Frontal cortex (tissue), 4 donors: Measurements from ENCODE around the gene EFHC2. TPM values are rescaled to one million over a fixed set of nuclear protein-coding genes. Genes with fewer than 3 reads are reported as not detected.
"Not testable (repeated sequence)": the region's sequence is repeated elsewhere in the genome, so short reads cannot be mapped to it uniquely, and the experiment has no call there.

Source experiments
- DNase-seq, 2 donors: peaks; one replicate each; pipeline ENCODE4 v3.0.0; 2012; ENCODE audit warnings: low spot score in 2 of 2
- FAIRE-seq: peaks from 2 replicates; lab custom pipeline; 2012; peaks lifted over from hg19 to GRCh38; lab: Jason Lieb, UNC
- total RNA-seq: library from RNA; depleted of rRNA; stranded (reverse); fragments of >200 nt; gene quantifications from one replicate; pipeline ENCODE4 v1.2.3, GENCODE V29; 2014
- donor health status: control.
- donor health status: control.
- donor health status: control.

Gene EFHC2
- total RNA-seq, 1 donor from 2014 or later = 2.0 TPM

DNA sequence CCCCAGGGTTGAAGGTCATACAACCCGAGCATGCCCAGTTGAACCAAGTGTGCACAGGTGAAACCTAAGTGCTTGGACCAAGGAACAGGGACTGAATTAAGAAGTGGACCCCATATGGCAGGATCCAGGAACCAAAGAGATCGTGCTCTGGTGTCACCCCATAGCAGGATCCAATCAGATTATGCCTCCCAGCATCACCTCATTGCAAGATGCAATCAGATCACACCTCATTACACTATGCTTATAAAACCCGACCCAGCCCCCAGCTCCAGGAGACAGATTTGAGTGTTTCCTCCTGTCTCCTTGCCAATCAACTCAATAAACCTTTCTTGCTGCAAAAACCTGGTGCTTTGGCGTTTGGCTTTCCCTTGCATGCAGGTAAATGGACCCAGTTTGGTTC, 37.6 kb downstream of the EFHC2 start:
- no peak for FAIRE-seq
- DNase-seq = no peak

DNA sequence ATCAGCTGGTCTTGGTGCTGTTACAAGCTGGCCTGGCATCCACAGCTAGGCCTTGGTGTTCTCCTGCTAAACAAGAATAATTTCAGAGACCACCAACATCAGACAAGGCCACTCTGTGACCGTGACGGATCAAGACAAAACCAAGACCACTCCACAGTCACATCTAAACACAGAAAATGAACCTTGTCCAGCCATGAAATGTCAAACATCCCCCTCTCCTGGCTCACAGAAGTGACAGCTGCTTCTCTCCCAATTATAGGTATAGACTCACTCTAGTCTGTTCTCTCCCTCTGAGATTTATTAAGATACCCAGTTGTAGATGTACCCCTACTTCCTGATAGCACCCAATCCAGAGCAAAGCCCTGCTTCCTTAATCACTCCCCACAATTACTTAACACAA, 40.4 kb downstream of the EFHC2 start:
- DNase-seq (no peak), FAIRE-seq (no peak)

DNA sequence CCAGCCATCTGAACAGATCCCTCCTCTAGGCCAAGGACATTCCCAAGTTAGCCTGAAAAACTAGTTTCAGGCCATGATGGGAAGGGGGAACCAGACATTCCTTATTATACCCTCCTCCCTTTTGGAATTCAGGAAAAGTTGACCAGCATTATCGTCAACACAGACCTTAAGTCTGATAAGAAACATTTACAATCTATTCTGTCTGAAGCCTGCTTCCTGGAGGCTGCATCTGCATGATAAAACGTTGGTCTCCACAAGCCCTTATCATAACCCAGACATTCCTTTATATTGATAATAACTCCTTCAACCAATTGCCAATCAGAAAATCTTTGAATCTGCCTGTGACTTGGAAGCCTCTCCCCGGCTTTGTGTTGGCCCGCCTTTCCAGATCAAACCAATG, 44.3 kb downstream of the EFHC2 start:
- DNase-seq (no peak), FAIRE-seq (no peak)

DNA sequence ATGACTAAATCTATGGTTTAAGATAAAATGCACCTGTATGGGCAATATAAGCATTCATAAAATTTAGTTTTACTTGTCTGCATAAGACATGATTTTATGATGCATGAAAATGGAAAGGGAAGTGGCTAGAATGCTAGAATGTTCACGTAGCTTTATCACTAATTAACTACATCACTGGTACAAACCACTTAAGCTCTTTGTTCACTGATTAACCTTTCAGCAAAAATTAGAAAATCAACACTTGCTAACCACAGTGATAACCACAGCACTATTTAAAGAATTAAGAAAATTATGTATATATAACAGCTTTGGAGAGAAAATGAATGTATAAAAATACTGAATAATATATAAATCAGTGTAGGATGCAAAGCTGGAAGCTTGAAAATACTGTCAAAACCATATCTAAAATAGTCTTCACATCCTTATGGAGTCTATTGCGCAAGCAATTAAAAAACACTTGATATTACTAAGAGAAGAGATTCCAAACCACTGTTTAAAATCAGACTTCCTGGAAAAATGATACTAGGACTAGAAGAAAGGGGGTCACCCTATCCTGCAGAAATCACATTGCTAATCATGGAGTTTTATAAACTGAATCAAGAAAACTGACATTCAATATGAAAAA, 51.9 kb downstream of the EFHC2 start:
- DNase-seq (no peak), FAIRE-seq (no peak)

DNA sequence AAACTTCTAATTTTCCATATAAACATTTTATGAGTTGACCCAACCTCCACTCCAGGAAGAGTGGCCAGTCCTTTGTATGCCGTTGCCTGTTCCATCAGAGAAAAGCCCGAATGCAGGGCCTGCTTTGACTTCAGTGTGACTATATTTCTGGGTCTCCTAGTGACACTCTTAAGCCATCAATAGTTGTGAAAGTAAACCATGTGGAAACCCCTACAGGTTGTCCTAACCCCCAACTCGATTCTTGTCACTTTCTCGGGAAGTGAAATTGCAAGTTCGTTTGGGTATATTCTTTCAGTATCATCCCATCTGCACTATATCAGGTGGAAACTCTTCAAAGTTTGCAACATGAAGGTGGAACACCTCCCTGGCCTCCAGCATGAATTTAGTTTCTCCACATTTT, 52.8 kb downstream of the EFHC2 start:
- FAIRE-seq = no peak
- no peak for DNase-seq

DNA sequence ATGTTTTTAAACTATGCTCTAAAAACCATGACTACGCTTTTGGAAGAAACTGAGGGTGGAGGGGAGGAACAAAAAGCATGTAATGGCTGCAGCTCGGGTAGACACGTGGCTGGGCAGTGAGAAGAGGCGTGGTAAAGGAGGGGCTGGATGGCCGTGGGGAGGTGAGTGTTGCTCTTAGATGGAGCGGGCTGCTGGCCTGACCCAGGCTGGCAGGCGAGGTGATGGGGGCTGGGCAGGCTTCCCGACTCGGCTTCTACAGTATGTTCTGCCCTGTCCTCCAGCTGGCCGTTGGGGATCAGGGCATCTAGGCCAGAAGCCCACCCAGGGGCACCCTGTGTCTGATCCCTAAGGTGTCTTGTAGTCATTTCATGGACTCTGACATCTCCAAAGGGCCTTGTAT, 60.7 kb downstream of the EFHC2 start:
- FAIRE-seq = no peak
- DNase-seq = no peak

DNA sequence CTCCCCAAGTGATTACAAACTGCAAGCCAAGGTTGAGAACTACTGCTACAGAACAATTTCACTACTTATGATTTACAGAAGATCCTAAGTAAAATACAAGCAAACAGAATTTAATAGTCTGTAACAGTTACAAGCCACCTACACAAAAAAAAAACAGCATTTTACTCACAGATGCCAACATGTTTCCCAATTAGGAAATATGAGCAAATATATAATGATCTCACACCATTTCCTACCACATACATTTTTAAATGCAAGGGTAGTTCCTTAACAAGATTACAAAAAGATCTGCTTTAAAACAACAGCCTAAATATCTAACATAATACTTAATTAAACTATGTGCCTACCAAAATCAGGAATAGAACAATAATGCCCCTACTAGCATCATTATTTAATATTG, 63.4 kb downstream of the EFHC2 start:
- no peak for FAIRE-seq

DNA sequence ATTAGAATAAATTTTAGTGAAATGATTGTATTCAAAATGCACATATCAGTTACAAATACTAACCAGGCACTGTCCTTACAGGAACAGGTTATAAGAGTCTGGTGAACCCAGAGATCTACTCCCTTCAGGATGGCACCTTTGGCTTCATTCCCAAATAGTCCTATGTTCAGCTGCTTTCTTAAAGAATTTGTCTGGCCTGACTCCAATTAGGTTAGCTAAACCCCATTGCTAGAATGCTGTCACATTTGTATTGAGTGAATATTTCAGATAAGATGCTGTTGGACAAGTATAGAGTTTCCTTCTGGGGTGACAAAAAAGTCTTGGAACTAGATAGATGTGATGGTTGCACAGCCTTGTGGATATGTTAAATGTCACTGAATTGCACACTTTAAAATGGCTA, 69.4 kb downstream of the EFHC2 start:
- DNase-seq (no peak), FAIRE-seq (no peak)

More for the DNA sequence above, 63.4 kb downstream of the EFHC2 start:
- no peak for DNase-seq

DNA sequence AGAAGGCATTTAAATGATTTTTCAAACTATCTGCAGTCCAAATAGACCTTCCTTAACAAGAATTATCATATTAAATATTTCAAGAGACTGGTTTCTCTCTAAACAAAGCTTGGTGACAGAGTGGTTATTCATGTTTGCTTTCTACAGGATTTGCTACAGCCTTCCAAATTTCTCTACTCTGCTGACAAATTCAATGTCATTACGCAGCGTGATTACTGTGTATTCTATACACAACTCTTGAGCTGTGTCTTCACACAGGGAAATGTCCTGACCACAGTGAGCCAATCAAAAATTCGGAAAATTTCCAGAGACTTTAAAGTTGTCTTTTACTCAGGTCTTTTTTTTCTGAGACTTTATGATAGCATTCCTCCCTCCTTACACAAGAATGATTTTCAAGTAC, 75.6 kb downstream of the EFHC2 start:
- no peak for FAIRE-seq
- no peak for DNase-seq

DNA sequence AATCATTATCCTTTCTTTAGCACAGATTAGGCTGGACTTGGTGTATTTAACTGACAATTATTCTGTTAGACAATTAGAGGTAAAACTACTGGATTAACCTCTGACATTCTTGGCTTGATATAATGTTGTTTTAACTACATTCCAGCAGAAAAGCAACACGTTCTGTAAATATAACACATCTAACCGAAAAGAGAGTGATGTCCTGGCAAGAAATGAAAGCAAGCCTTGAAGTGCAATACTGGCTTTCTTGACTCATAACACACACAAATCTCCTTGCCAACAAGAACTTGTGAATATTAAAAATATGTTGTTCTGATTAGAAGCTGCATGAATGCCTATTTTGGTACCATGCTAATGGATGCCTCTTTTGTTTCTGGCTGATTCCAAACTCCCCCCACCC, 76.4 kb downstream of the EFHC2 start:
- DNase-seq (no peak), FAIRE-seq (no peak)

DNA sequence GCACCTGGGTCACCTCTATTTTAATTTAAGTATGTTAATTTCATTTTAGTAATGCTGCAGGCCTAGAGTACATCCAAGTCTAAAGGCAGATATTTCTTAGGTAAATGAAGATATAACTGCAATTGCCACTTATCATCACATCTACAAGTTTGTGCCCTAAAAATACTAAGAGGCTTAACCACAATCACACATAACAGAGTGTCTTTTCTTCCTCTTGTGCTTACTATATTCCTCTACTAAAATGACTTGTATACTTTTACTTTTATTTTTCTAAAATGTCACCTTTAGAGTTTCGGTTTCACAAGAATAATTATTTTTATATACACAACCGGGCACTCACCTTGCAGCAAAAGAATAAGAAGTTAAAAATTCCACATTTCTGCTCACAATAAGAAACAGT, 77.9 kb downstream of the EFHC2 start:
- no peak for DNase-seq
- no peak for FAIRE-seq

DNA sequence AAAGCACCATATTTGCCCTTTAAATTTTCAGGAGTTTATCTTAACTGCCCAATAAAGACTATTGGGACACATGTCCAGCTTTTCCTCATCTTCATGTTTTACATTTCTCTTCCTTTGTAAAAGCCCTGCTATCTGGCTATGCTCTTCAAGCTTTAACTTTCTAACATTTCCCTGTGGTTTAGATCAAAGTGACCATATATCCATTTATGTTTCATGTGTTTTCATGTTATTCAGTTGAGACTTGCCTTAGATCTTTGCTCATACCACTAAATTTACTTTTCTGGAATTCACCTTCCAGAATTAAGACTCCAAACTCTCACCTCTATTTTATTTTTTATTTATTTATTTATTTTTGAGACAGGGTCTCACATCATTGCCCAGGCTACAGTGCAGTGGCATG, 78.5 kb downstream of the EFHC2 start:
- DNase-seq = no peak
- FAIRE-seq = no peak

DNA sequence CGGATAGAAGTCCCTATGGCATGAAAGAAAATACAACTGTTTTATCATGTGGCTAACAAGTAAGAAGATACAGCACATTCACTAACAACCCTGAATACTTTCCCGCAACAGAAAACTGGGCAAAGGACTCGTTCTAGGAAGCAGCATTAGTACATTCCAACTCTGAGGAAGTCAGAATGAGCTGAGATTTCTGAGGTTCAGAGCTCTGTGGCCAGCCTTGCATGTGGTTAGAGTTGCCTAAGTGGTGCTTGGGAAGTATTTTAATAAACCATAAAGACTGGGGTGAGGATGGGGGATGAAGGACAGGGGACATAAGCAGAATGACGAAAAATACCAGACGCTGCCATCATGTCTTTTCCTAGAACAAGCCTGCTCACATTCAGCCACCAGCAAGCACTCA, 82.2 kb downstream of the EFHC2 start:
- no peak for DNase-seq
- FAIRE-seq = no peak

DNA sequence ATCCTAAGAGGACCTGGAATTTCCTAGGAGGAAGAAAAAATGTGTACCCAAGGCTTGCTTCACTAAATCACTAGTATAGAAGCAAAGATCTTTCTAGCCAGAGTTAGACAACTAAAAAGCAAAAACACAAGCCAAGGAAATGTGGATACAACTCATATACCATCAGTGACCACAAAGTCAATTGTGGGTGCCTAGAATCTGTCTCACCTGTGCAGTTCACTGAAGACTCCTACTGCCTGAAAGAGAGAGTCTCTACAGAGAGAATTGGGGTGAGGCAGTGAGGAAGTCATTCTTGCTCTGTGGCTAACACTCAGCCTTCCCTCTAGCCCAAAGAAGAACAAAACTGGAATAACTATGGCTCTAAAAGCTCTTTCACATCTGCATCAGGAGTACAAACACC, 82.9 kb downstream of the EFHC2 start:
- FAIRE-seq (no peak), DNase-seq (no peak)

DNA sequence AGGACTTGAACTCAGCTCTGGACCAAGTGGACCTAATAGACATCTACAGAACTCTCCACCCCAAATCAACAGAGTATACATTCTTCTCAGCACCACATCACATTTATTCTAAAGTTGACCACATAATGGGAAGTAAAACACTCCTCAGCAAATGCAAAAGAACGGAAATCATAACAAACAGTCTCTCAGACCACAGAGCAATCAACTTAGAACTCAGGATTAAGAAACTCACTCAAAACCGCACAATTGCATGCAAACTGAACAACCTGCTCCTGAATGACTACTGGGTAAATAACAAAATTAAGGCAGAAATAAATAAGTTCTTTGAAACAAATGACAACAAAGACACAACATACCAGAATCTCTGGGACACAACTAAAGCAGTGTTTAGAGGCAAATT, 87.7 kb downstream of the EFHC2 start:
- DNase-seq, FAIRE-seq: not testable (repeated sequence)

DNA sequence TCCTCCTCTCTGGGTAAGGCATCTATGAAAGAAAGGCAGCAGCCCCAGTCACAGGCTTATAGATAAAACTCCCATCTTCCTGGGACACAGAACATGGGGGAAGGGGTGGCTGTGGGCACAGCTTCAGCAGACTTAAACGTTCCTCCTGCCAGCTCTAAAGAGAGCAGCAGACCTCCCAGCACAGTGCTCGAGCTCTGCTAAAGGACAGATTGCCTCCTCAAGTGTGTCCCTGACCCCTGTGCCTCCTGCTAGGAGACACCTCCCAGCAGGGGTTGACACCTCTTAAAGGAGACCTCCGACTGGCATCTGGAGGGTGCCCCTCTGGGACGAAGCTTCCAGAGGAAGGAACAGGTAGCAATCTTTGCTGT, 89.9 kb downstream of the EFHC2 start:
- DNase-seq (no peak), FAIRE-seq (no peak)

DNA sequence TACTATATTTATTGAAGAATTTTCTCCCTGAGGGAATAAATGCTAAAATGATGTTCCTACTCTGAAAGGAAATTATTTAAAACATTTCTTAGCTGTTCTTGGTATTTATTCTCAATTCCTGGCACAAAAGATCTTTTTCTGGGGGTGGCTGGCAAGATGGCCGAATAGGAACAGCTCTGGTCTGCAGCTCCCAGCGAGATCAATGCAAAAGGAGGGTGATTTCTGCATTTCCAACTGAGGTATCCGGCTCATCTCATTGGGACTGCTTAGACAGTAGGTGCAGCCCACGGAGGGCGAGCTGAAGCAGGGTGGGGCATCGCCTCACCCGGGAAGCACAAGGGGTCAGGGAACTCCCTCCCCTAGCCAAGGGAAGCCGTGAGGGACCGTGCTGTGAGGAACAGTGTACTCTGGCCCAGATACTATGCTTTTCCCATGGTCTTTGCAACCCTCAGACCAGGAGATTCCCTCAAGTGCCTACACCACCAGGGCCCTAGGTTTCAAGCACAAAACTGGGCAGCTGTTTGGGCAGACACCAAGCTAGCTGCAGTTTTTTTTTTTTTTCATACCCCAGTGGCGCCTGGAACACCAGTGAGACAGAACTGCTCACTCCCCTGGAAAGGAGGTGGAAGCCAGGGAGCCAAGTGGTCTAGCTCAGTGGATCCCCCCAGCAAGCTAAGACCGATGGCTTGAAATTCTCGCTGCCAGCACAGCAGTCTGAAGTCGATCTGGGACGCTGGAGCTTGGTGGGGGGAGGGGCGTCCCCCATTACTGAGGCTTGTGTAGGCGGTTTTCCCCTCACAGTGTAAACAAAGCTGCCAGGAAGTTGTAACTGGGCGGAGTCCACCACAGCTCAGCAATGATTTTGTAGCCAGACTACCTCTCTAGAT, 90.5 kb downstream of the EFHC2 start:
- DNase-seq, FAIRE-seq: not testable (repeated sequence)

DNA sequence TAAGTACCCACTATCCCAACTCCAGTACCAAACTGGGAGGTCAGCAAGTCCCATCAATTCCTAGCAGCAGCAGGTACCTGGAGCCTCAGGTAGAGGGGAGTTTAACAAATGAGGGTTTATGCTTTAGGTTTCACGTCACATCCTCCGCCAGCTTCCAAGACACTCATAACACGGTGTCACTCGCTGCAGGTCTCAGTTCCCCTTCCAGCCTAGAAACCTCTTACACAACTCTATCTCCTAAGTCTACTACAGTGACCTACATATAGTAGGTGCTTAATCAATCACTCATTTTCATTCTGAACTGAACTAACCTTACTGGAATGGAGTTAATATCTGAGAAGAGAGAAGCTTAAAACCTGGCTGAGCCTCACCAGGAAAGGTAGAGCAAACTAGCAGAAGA, 96.0 kb downstream of the EFHC2 start:
- FAIRE-seq (no peak), DNase-seq (no peak)

DNA sequence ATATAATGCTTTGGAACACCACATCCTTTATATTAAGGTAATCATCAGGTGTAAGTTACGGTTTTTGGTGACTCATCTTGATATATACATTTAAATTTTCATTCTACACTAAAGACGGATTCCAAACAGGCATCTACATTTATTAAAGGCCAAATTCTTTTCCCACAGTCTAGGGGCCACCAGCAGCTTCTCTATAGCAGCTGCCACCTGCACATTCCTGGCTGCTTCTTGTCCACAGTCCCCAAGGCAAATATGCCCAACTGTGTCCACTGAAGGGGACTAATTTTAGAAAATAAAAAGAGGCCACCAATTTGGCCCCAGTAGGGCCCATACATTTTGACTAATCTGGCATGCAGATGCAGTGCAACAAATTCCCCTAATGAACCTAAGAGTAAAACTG, 96.6 kb downstream of the EFHC2 start:
- DNase-seq (no peak), FAIRE-seq (no peak)

DNA sequence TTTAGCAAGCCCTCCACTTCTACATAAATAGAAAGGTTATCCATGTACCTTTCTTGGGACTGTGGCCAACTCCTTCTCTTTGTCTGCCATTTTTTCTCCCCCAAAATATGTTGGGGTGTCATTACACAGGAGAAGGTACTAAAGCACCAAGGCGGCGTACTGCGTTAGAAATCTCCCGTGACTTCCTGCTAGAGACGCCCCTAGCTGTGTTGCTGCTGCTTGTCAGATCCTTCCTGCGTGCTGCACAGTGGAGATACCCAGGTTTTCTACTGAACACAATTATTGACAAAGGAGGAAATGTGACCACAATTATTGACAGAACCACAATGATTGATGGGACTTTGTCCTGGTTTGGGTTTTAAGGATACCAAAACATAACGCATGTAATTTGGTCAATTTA, 97.7 kb downstream of the EFHC2 start:
- FAIRE-seq (no peak), DNase-seq (no peak)

DNA sequence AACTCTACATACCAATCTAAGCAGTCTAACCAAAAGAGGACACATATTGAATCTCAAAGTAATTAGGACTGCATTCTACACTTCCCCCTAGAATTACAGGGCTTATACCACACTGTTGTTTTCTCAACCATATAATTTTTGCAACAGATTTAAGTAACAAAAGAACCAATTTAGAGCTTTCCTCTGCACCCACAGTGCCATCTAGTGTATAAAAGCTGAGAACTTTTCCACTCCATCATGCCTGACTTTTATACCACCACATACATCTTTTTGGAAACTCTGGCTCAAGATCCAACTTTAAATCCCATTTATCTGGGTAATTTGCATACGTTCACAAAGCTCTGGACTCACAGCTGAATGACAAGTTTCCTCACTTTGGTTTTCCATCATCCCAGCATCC, 99.5 kb downstream of the EFHC2 start:
- DNase-seq (peak in 1 of 2 donors; percentile 1), FAIRE-seq (peak; percentile 10)

DNA sequence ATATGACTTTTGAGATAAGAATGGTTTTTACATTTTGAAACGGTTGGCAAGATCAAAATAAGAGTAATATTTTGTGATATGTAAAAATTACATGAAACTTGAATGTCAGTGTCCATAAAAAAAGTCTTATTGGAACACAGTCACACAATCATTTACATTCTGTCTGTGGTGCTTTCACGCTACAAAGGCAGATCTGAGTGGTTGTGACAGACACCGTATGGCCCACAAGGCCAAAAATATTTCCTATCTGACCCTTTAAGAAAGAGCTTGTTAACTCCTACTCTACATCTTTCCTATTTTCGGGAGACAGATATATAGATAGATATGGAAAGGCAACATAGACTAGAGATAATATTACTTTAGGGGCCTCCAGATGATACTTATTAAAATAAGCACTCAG, 101.9 kb downstream of the EFHC2 start:
- no peak for DNase-seq
- FAIRE-seq = no peak
